ENCODE results near the gene CSNK2A1.

DNA sequence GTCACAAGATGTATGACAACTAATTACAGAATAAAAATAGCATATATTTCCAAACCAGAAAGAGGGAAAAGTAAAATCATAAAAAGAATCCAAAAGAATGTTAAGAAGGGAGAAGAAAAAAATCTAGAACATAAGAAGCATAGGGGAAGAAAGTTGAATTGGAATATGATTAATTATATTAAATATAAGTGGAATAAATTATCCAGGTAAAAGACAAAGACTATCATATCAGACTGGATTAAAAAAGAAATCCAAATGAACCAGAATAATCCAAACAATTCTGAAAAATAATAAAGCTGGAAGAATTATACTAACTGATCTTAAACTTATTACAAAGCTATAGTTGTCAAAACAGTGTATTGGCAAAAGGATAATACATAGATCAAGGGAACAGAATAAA, 23.6 kb downstream of the CSNK2A1 start:
- TF ChIP-seq, protein P1, sequence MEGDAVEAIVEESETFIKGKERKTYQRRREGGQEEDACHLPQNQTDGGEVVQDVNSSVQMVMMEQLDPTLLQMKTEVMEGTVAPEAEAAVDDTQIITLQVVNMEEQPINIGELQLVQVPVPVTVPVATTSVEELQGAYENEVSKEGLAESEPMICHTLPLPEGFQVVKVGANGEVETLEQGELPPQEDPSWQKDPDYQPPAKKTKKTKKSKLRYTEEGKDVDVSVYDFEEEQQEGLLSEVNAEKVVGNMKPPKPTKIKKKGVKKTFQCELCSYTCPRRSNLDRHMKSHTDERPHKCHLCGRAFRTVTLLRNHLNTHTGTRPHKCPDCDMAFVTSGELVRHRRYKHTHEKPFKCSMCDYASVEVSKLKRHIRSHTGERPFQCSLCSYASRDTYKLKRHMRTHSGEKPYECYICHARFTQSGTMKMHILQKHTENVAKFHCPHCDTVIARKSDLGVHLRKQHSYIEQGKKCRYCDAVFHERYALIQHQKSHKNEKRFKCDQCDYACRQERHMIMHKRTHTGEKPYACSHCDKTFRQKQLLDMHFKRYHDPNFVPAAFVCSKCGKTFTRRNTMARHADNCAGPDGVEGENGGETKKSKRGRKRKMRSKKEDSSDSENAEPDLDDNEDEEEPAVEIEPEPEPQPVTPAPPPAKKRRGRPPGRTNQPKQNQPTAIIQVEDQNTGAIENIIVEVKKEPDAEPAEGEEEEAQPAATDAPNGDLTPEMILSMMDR (IDR thresholded peaks at IDR 0.05; ENCODE audit: insufficient read depth, low read length): no peak
- TF ChIP-seq POLR2AphosphoS5 (IDR thresholded peaks at IDR 0.05; ENCODE audit: low read depth): no peak
- TF ChIP-seq, protein P2, sequence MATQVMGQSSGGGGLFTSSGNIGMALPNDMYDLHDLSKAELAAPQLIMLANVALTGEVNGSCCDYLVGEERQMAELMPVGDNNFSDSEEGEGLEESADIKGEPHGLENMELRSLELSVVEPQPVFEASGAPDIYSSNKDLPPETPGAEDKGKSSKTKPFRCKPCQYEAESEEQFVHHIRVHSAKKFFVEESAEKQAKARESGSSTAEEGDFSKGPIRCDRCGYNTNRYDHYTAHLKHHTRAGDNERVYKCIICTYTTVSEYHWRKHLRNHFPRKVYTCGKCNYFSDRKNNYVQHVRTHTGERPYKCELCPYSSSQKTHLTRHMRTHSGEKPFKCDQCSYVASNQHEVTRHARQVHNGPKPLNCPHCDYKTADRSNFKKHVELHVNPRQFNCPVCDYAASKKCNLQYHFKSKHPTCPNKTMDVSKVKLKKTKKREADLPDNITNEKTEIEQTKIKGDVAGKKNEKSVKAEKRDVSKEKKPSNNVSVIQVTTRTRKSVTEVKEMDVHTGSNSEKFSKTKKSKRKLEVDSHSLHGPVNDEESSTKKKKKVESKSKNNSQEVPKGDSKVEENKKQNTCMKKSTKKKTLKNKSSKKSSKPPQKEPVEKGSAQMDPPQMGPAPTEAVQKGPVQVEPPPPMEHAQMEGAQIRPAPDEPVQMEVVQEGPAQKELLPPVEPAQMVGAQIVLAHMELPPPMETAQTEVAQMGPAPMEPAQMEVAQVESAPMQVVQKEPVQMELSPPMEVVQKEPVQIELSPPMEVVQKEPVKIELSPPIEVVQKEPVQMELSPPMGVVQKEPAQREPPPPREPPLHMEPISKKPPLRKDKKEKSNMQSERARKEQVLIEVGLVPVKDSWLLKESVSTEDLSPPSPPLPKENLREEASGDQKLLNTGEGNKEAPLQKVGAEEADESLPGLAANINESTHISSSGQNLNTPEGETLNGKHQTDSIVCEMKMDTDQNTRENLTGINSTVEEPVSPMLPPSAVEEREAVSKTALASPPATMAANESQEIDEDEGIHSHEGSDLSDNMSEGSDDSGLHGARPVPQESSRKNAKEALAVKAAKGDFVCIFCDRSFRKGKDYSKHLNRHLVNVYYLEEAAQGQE (IDR thresholded peaks at IDR 0.05; ENCODE audit: insufficient replicate concordance, low read depth): no peak
